Measurements from ENCODE around the gene ADPGK.

The ADPGK gene

GRCh38 chr15:72766025-72766424, 17.5 kb downstream of the ADPGK start:
- TF ChIP-seq YY1 (IDR thresholded peaks at IDR 0.05; ENCODE audit: insufficient read depth, insufficient read length) = no peak
- no peak for TF ChIP-seq SUZ12 (IDR thresholded peaks at IDR 0.05; ENCODE audit: extremely low read depth, insufficient read depth, insufficient read length)
- TF ChIP-seq ZNF274 (IDR thresholded peaks at IDR 0.05; ENCODE audit: low read depth, low read length) = no peak
- Histone ChIP-seq H3K4me3 (ENCODE audit: insufficient read length, low read depth) (no peak overlapping the region), H3K4me1 (ENCODE audit: insufficient read depth, insufficient read length) (no peaks in the 10 kb centered on the region), H3K9me3 (ENCODE audit: insufficient read depth, low read length) (peaks cover 22% of the 10 kb centered on the region), H3K36me3 (ENCODE audit: insufficient read depth, insufficient read length, low read length) (peaks cover 69% of the 10 kb centered on the region), H3K9ac (ENCODE audit: insufficient read length, low read depth) (no peak overlapping the region), H3K27me3 (ENCODE audit: insufficient read depth, insufficient read length) (no peaks in the 10 kb centered on the region)
- DNase-seq (ENCODE audit: low read depth, low spot score) = no peak

- TF ChIP-seq YY1 (IDR thresholded peaks at IDR 0.05; ENCODE audit: insufficient read depth, insufficient read length) (no peak), SUZ12 (IDR thresholded peaks at IDR 0.05; ENCODE audit: extremely low read depth, insufficient read depth, insufficient read length) (no peak), ZNF274 (IDR thresholded peaks at IDR 0.05; ENCODE audit: low read depth, low read length) (no peak)
- DNase-seq (ENCODE audit: low read depth, low spot score) = no peak
- H3K36me3 ChIP-seq (ENCODE audit: insufficient read depth, insufficient read length, low read length) = peaks cover 68% of the 10 kb centered on the region
- no peaks in the 10 kb centered on the region for H3K27me3 ChIP-seq (ENCODE audit: insufficient read depth, insufficient read length)
- H3K9me3 ChIP-seq (ENCODE audit: insufficient read depth, low read length) = peaks cover 22% of the 10 kb centered on the region
- H3K9ac ChIP-seq (ENCODE audit: insufficient read length, low read depth) = no peak overlapping the region
- no peaks in the 10 kb centered on the region for H3K4me1 ChIP-seq (ENCODE audit: insufficient read depth, insufficient read length)
- no peak overlapping the region for H3K4me3 ChIP-seq (ENCODE audit: insufficient read length, low read depth)
Measured at GRCh38 chr15:72764656-72765055, 18.9 kb downstream of the ADPGK start.

- Histone ChIP-seq H3K4me3 (ENCODE audit: insufficient read length, low read depth) (no peak overlapping the region), H3K9ac (ENCODE audit: insufficient read length, low read depth) (no peak overlapping the region), H3K36me3 (ENCODE audit: insufficient read depth, insufficient read length, low read length) (peaks cover 60% of the 10 kb centered on the region), H3K9me3 (ENCODE audit: insufficient read depth, low read length) (no peaks in the 10 kb centered on the region), H3K27me3 (ENCODE audit: insufficient read depth, insufficient read length) (no peaks in the 10 kb centered on the region), H3K4me1 (ENCODE audit: insufficient read depth, insufficient read length) (no peaks in the 10 kb centered on the region)
- DNase-seq (ENCODE audit: low read depth, low spot score) = no peak
- TF ChIP-seq SUZ12 (IDR thresholded peaks at IDR 0.05; ENCODE audit: extremely low read depth, insufficient read depth, insufficient read length) (no peak), ZNF274 (IDR thresholded peaks at IDR 0.05; ENCODE audit: low read depth, low read length) (no peak), YY1 (IDR thresholded peaks at IDR 0.05; ENCODE audit: insufficient read depth, insufficient read length) (no peak)
Measured at GRCh38 chr15:72760590-72761260, 22.8 kb downstream of the ADPGK start.

- TF ChIP-seq ZNF274 (IDR thresholded peaks at IDR 0.05; ENCODE audit: low read depth, low read length) = no peak
- no peak for TF ChIP-seq SUZ12 (IDR thresholded peaks at IDR 0.05; ENCODE audit: extremely low read depth, insufficient read depth, insufficient read length)
- TF ChIP-seq YY1 (IDR thresholded peaks at IDR 0.05; ENCODE audit: insufficient read depth, insufficient read length) = no peak
- no peaks in the 10 kb centered on the region for H3K9me3 ChIP-seq (ENCODE audit: insufficient read depth, low read length)
- no peaks in the 10 kb centered on the region for H3K27me3 ChIP-seq (ENCODE audit: insufficient read depth, insufficient read length)
- no peak overlapping the region for H3K4me3 ChIP-seq (ENCODE audit: insufficient read length, low read depth)
- H3K4me1 ChIP-seq (ENCODE audit: insufficient read depth, insufficient read length) = no peaks in the 10 kb centered on the region
- peaks cover 72% of the 10 kb centered on the region for H3K36me3 ChIP-seq (ENCODE audit: insufficient read depth, insufficient read length, low read length)
- no peak overlapping the region for H3K9ac ChIP-seq (ENCODE audit: insufficient read length, low read depth)
- DNase-seq (ENCODE audit: low read depth, low spot score) = peak; percentile 82
Measured at GRCh38 chr15:72758182-72758581, 25.4 kb downstream of the ADPGK start.

GRCh38 chr15:72754096-72754495, 29.5 kb downstream of the ADPGK start:
- Histone ChIP-seq H3K4me3 (ENCODE audit: insufficient read length, low read depth) (no peak overlapping the region), H3K9me3 (ENCODE audit: insufficient read depth, low read length) (no peaks in the 10 kb centered on the region), H3K36me3 (ENCODE audit: insufficient read depth, insufficient read length, low read length) (peaks cover 72% of the 10 kb centered on the region), H3K4me1 (ENCODE audit: insufficient read depth, insufficient read length) (no peaks in the 10 kb centered on the region), H3K27me3 (ENCODE audit: insufficient read depth, insufficient read length) (no peaks in the 10 kb centered on the region), H3K9ac (ENCODE audit: insufficient read length, low read depth) (no peak overlapping the region)
- TF ChIP-seq YY1 (IDR thresholded peaks at IDR 0.05; ENCODE audit: insufficient read depth, insufficient read length) = no peak
- TF ChIP-seq ZNF274 (IDR thresholded peaks at IDR 0.05; ENCODE audit: low read depth, low read length) = no peak
- no peak for TF ChIP-seq SUZ12 (IDR thresholded peaks at IDR 0.05; ENCODE audit: extremely low read depth, insufficient read depth, insufficient read length)
- DNase-seq (ENCODE audit: low read depth, low spot score) = no peak

GRCh38 chr15:72751751-72752455, 31.7 kb downstream of the ADPGK start:
- no peak overlapping the region for H3K4me3 ChIP-seq (ENCODE audit: insufficient read length, low read depth)
- H3K27me3 ChIP-seq (ENCODE audit: insufficient read depth, insufficient read length) = no peaks in the 10 kb centered on the region
- TF ChIP-seq YY1 (IDR thresholded peaks at IDR 0.05; ENCODE audit: insufficient read depth, insufficient read length) (no peak), ZNF274 (IDR thresholded peaks at IDR 0.05; ENCODE audit: low read depth, low read length) (no peak), SUZ12 (IDR thresholded peaks at IDR 0.05; ENCODE audit: extremely low read depth, insufficient read depth, insufficient read length) (no peak)
- no peak overlapping the region for H3K9ac ChIP-seq (ENCODE audit: insufficient read length, low read depth)
- DNase-seq (ENCODE audit: low read depth, low spot score) = no peak
- H3K4me1 ChIP-seq (ENCODE audit: insufficient read depth, insufficient read length) = no peaks in the 10 kb centered on the region
- H3K36me3 ChIP-seq (ENCODE audit: insufficient read depth, insufficient read length, low read length) = peaks cover 66% of the 10 kb centered on the region
- no peaks in the 10 kb centered on the region for H3K9me3 ChIP-seq (ENCODE audit: insufficient read depth, low read length)

- Histone ChIP-seq H3K36me3 (ENCODE audit: insufficient read depth, insufficient read length, low read length) (peaks cover 44% of the 10 kb centered on the region), H3K4me1 (ENCODE audit: insufficient read depth, insufficient read length) (no peaks in the 10 kb centered on the region), H3K9ac (ENCODE audit: insufficient read length, low read depth) (no peak overlapping the region), H3K27me3 (ENCODE audit: insufficient read depth, insufficient read length) (no peaks in the 10 kb centered on the region), H3K9me3 (ENCODE audit: insufficient read depth, low read length) (no peaks in the 10 kb centered on the region), H3K4me3 (ENCODE audit: insufficient read length, low read depth) (no peak overlapping the region)
- DNase-seq (ENCODE audit: low read depth, low spot score) = no peak
- no peak for TF ChIP-seq SUZ12 (IDR thresholded peaks at IDR 0.05; ENCODE audit: extremely low read depth, insufficient read depth, insufficient read length)
- TF ChIP-seq YY1 (IDR thresholded peaks at IDR 0.05; ENCODE audit: insufficient read depth, insufficient read length) = no peak
- TF ChIP-seq ZNF274 (IDR thresholded peaks at IDR 0.05; ENCODE audit: low read depth, low read length) = no peak
Measured at GRCh38 chr15:72749700-72750099, 33.9 kb downstream of the ADPGK start.
